Activated naive CD4-positive, alpha-beta T cell treated with anti-CD3 and anti-CD28 coated beads, Interleukin-2, amount 50 U/mL, for 16 hours (primary cell): ENCODE results near the gene FGFR2.

Experiments
- DNase-seq: peaks from one replicate; pipeline ENCODE4 v3.0.0-alpha.2; 2020

Gene FGFR2

GRCh38 chr10:121442086-121442935, 155.9 kb downstream of the FGFR2 start:
- no peak for DNase-seq

GRCh38 chr10:121440461-121440860, 157.8 kb downstream of the FGFR2 start:
- no peak for DNase-seq

- peak; percentile 10 for DNase-seq
Observed at GRCh38 chr10:121438333-121438732, 159.9 kb downstream of the FGFR2 start.

GRCh38 chr10:121437596-121437995, 160.6 kb downstream of the FGFR2 start:
- no peak for DNase-seq

GRCh38 chr10:121436630-121437341, 161.5 kb downstream of the FGFR2 start:
- DNase-seq = no peak

- no peak for DNase-seq
Observed at GRCh38 chr10:121436281-121436629, 162.0 kb downstream of the FGFR2 start.

- DNase-seq = no peak
Observed at GRCh38 chr10:121435099-121435875, 163.0 kb downstream of the FGFR2 start.

GRCh38 chr10:121433965-121434364, 164.3 kb downstream of the FGFR2 start:
- DNase-seq = no peak

- no peak for DNase-seq
Observed at GRCh38 chr10:121428867-121429266, 169.4 kb downstream of the FGFR2 start.
